ENCODE measurements around the gene GDF11. TPM values are rescaled to one million over a fixed set of nuclear protein-coding genes. Genes with fewer than 3 reads are reported as not detected.

Gene GDF11
- total RNA-seq, 6 experiments from 2014 or later = 15.8 to 25.9 (median 16.9) TPM

GRCh38 chr12:55696141-55696540 lies 46.8 kb upstream of the GDF11 start:
- H3K4me1 Mint-ChIP-seq (ENCODE audit: low read depth) = peaks cover 15% of the 10 kb centered on the region; the same call in 1 of the 2 replicates
- no peaks in the 10 kb centered on the region for H3K36me3 Mint-ChIP-seq (ENCODE audit: low read depth)
- no peaks in the 10 kb centered on the region for H3K9me3 Mint-ChIP-seq
- no peak for DNase-seq
- no peak overlapping the region for H3K4me3 Mint-ChIP-seq
- H3K27me3 Mint-ChIP-seq (ENCODE audit: insufficient read depth) = peaks cover 21% of the 10 kb centered on the region
- TF ChIP-seq CTCF (IDR thresholded peaks at IDR 0.05) = no peak
- H3K27ac Mint-ChIP-seq = no peak overlapping the region

GRCh38 chr12:55696796-55697462 lies 46.0 kb upstream of the GDF11 start:
- Mint-ChIP-seq H3K27ac (no peak overlapping the region), H3K4me3 (no peak overlapping the region), H3K36me3 (ENCODE audit: low read depth) (no peaks in the 10 kb centered on the region), H3K9me3 (no peaks in the 10 kb centered on the region), H3K4me1 (ENCODE audit: low read depth) (peaks cover 19% of the 10 kb centered on the region; the same call in 1 of the 2 replicates), H3K27me3 (ENCODE audit: insufficient read depth) (peaks cover 20% of the 10 kb centered on the region)
- no peak for TF ChIP-seq CTCF (IDR thresholded peaks at IDR 0.05)
- no peak for DNase-seq

- no peaks in the 10 kb centered on the region for H3K36me3 Mint-ChIP-seq (ENCODE audit: low read depth)
- no peak overlapping the region for H3K27ac Mint-ChIP-seq
- no peak for DNase-seq
- H3K27me3 Mint-ChIP-seq (ENCODE audit: insufficient read depth) = peaks cover 18% of the 10 kb centered on the region
- H3K4me1 Mint-ChIP-seq (ENCODE audit: low read depth) = peaks cover 19% of the 10 kb centered on the region; the same call in 1 of the 2 replicates
- no peak overlapping the region for H3K4me3 Mint-ChIP-seq
- no peaks in the 10 kb centered on the region for H3K9me3 Mint-ChIP-seq
- no peak for TF ChIP-seq CTCF (IDR thresholded peaks at IDR 0.05)
Observed at GRCh38 chr12:55697686-55698085, 45.2 kb upstream of the GDF11 start.

GRCh38 chr12:55698241-55698955 lies 44.5 kb upstream of the GDF11 start:
- Mint-ChIP-seq H3K27me3 (ENCODE audit: insufficient read depth) (peaks cover 18% of the 10 kb centered on the region), H3K4me1 (ENCODE audit: low read depth) (peaks cover 19% of the 10 kb centered on the region; the same call in 1 of the 2 replicates), H3K36me3 (ENCODE audit: low read depth) (no peaks in the 10 kb centered on the region), H3K9me3 (no peaks in the 10 kb centered on the region), H3K27ac (no peak overlapping the region), H3K4me3 (no peak overlapping the region)
- no peak for TF ChIP-seq CTCF (IDR thresholded peaks at IDR 0.05)
- DNase-seq = no peak

GRCh38 chr12:55698965-55699364 lies 44.0 kb upstream of the GDF11 start:
- no peaks in the 10 kb centered on the region for H3K36me3 Mint-ChIP-seq (ENCODE audit: low read depth)
- no peak for DNase-seq
- no peaks in the 10 kb centered on the region for H3K9me3 Mint-ChIP-seq
- H3K27ac Mint-ChIP-seq = no peak overlapping the region
- H3K27me3 Mint-ChIP-seq (ENCODE audit: insufficient read depth) = peaks cover 18% of the 10 kb centered on the region
- TF ChIP-seq CTCF (IDR thresholded peaks at IDR 0.05) = no peak
- H3K4me1 Mint-ChIP-seq (ENCODE audit: low read depth) = peaks cover 19% of the 10 kb centered on the region; the same call in 1 of the 2 replicates
- H3K4me3 Mint-ChIP-seq = no peak overlapping the region

Data from HFFc6 (cell line).